Right ventricle myocardium superior (tissue), 1 donor: ENCODE data around the gene TMEM145. TPM values are rescaled to one million over a fixed set of nuclear protein-coding genes. Genes with fewer than 3 reads are reported as not detected.
"Not testable (repeated sequence)": the region's sequence is repeated elsewhere in the genome, so short reads cannot be mapped to it uniquely, and the experiment has no call there.

Experiments
- ATAC-seq: fragments of 200-7000 bp; cut with Tn5 transposase; one replicate; pipeline ENCODE4 v1.9.1; 2020; ENCODE audit warnings: mild to moderate bottlenecking; ENCODE audit not compliant: poor library complexity
- DNase-seq: peaks from one replicate; pipeline ENCODE4 v3.0.0-alpha.2; 2020
- intact Hi-C: fragments of 100-400 bp; cut with DNase I; formaldehyde crosslinking; loops from one replicate; pipeline ENCODE4 v1.11.2; 2022
- total RNA-seq: library from RNA; stranded (reverse); fragmentation: NEBNext Ultra II Directional; extraction: Animal tissue kit (Norgen Biotek cat#: 25700); gene quantifications from one replicate; pipeline ENCODE4 v1.2.1, GENCODE V29; 2021
- donor health status: DM: no; HTN: yes; CAD: no; lungs with severe emphysema.

TMEM145 gene
- total RNA-seq, 1 donor from 2014 or later, result 0.11 TPM

DNA sequence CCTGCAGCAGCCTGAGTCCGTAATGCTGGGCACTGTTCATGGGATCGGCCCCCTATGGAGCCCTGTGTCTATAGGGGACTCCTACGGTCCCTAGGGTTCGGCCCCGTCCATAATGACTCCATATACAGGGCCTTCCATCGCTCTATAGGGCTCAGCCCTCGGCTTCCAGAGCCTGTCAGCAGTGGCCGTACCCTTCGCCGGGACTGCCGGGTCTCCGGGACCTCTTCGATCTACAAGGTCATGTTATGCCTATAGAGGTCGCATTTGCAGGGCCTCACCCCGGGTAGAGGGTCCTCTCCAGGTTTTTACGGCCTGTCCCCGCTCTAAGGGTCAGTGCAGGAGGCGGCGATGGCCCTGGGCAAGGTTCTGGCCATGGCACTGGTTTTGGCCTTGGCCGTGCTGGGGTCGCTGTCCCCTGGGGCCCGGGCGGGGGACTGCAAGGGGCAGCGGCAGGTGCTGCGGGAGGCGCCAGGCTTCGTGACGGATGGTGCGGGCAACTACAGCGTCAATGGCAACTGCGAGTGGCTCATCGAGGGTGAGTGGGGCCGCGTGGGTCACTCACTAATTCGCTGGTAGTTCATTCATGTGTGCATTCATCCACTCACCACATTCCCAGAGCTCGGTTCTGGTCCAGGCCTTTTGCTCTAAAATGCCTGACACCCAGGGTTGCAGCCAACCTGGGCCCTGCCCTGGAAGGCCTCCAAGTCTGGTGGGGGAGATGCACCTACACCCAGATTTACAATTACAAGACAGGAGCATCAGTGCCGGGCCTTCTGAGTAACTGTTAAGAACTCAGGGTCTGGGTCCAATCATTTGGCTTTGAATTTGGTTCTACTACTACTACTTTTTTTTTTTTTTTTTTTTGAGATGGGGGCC, 13.0 kb downstream of the TMEM145 start:
- DNase-seq, result peak; percentile 56
- ATAC-seq, result peak; percentile 23
- intact Hi-C loops, result loop anchor here (10.0 kb wide), 1 partner anchor 191 kb away; the partner anchor contains the start of gene POU2F2

DNA sequence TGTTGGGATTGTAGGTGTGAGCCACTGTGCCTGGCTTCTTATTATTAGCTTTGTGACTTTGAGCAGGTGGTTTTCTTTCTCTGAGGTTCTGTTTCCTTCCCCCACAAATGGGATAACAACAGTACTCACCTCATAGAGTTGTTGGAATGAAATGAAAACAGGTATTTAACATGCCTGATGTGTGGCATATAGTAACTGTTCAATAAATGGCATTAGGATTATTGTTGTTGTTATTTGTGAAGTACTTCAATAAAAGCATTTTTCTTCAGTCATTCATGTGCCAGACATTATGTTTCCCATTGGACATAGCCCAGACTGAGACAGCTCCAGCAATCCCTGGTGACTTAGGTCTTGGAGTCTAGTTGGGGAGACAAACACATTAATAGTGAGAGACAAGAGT, 13.9 kb downstream of the TMEM145 start:
- ATAC-seq, result no peak
- intact Hi-C loops, result loop anchor here (10.0 kb wide), 1 partner anchor 192 kb away; the partner anchor contains the start of gene POU2F2
- DNase-seq, result no peak

GRCh38 chr19:42327381-42327780, 14.3 kb downstream of the TMEM145 start:
- no peak for ATAC-seq
- DNase-seq, result no peak
- intact Hi-C loops, result loop anchor here (10.0 kb wide), 1 partner anchor 193 kb away; the partner anchor contains the start of gene POU2F2

DNA sequence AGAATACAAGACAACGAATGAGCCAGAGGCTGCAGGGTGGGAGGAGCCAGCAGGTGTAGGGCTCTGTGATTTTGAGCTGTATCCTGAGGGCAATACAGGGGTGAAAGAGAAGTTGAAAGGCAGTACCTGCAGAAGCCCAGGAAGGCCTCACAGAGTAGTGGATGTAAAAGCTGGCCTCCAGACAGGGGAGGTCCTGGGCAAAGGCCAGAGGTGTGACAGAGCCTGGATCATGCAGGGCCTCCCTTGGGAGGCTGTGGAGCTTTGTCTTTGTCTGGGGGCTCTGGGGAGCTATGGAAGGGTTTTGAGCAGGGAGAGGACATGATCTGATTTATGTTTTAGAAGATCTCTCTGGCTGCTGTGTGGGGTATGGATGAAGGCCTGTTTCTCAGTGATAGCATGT, 15.0 kb downstream of the TMEM145 start:
- intact Hi-C loops, result loop anchor here (10.0 kb wide), 1 partner anchor 193 kb away; the partner anchor contains the start of gene POU2F2
- no peak for DNase-seq
- ATAC-seq, result no peak

- ATAC-seq (no peak), DNase-seq (no peak)
- intact Hi-C loops, result loop anchor here (10.0 kb wide), 1 partner anchor 194 kb away; the partner anchor contains the start of gene POU2F2
These were observed 15.7 kb downstream of the TMEM145 start for GRCh38 chr19:42328854-42329253.

- no peak for DNase-seq
- ATAC-seq, result no peak
- intact Hi-C loops, result no loop called here
These were observed 17.2 kb downstream of the TMEM145 start for GRCh38 chr19:42330241-42330711.

DNA sequence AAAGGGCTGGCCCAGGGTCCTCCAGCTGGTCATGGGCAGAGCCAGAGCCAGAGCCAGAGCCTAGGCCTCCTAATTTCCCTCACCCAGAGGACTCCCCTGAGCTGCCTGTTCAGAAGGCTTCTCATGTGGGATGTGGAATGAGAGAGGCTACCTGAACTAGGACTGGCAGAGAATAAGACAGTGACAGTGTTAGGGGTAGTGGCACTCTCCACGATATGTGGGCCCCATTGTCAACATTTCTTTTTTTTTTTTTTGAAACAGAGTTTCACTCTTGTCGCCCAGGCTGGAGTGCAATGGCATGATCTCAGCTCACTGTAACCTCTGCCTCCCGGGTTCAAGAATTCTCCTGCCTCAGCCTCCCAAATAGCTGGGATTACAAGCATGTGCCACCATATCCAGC, 18.2 kb downstream of the TMEM145 start:
- ATAC-seq, DNase-seq, intact Hi-C loops: not testable (repeated sequence)

- DNase-seq (no peak), ATAC-seq (peak; percentile 73)
- intact Hi-C loops, result no loop called here
These were observed 18.9 kb downstream of the TMEM145 start for GRCh38 chr19:42332059-42332458.

- intact Hi-C loops, result no loop called here
- DNase-seq, result no peak
- no peak for ATAC-seq
These were observed 19.9 kb downstream of the TMEM145 start for GRCh38 chr19:42333018-42333417.

- DNase-seq, result no peak
- ATAC-seq, result no peak
- intact Hi-C loops, result no loop called here
These were observed 21.0 kb downstream of the TMEM145 start for GRCh38 chr19:42333975-42334696.

- intact Hi-C loops, result no loop called here
- DNase-seq, result no peak
- no peak for ATAC-seq
These were observed 21.7 kb downstream of the TMEM145 start for GRCh38 chr19:42334697-42335373.

- intact Hi-C loops, result no loop called here
- ATAC-seq, result no peak
- no peak for DNase-seq
These were observed 22.3 kb downstream of the TMEM145 start for GRCh38 chr19:42335374-42335936.

DNA sequence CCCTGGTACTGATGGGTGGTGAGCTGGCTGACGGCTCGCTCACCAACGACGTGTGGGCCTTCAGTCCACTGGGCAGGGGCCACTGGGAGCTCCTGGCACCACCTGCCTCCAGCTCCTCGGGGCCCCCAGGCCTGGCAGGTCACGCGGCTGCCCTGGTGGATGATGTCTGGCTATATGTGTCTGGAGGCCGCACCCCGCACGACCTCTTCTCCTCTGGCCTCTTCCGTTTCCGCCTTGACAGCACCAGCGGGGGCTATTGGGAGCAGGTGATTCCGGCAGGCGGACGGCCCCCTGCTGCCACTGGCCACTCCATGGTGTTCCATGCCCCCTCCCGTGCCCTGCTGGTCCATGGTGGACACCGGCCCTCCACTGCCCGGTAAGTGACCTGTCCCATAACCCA, 22.9 kb downstream of the TMEM145 start:
- DNase-seq (no peak), ATAC-seq (no peak)
- intact Hi-C loops, result no loop called here

DNA sequence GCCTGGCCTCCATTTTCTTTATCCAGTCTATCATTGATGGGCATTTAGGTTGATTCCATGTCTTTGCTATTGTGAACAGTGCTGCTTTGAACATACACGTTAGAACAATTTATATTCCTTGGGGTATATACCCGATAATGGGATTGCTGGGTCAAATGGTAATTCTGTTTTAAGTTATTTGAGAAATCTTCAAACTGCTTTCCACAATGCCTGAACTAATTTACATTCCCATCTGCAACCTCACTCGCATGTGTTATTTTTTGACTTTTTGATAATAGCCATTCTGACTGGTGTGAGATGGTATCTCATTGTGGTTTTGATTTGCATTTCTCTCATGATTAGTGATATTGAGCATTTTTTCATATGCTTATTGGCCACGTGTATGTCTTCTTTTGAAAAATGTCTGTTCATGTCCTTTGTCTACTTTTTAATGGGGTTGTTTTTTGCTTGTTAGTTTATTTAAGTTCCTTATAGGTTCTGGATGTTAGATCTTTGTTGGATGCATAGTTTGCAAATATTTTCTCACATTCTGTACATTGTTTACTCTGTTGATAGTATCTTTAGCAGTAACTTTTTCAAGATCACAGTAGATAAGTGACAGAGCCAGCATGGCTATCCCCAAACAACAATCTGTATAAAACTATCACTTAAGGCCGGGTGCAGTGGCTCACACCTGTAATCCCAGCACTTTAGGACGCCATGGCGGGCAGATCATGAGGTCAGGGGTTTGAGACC, 26.2 kb downstream of the TMEM145 start:
- ATAC-seq, intact Hi-C loops, DNase-seq: not testable (repeated sequence)

DNA sequence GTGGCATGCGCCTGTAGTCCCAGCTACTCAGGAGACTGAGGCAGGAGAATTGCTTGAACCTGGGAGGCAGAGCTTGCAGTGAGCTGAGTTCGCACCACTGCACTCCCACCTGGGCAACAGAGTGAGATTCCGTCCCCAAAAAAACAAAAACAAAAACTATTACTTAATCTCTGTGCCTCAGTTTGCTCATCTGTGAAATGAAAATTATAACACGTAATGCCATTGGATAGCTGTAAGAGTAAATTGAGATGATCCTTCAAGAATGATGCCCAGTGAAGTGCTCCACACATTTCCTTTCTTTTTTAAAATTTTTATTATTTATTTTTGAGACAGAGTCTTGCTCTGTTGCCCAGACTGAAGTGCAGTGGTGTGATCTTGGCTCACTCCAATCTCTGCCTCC, 26.8 kb downstream of the TMEM145 start:
- ATAC-seq, DNase-seq, intact Hi-C loops: not testable (repeated sequence)

DNA sequence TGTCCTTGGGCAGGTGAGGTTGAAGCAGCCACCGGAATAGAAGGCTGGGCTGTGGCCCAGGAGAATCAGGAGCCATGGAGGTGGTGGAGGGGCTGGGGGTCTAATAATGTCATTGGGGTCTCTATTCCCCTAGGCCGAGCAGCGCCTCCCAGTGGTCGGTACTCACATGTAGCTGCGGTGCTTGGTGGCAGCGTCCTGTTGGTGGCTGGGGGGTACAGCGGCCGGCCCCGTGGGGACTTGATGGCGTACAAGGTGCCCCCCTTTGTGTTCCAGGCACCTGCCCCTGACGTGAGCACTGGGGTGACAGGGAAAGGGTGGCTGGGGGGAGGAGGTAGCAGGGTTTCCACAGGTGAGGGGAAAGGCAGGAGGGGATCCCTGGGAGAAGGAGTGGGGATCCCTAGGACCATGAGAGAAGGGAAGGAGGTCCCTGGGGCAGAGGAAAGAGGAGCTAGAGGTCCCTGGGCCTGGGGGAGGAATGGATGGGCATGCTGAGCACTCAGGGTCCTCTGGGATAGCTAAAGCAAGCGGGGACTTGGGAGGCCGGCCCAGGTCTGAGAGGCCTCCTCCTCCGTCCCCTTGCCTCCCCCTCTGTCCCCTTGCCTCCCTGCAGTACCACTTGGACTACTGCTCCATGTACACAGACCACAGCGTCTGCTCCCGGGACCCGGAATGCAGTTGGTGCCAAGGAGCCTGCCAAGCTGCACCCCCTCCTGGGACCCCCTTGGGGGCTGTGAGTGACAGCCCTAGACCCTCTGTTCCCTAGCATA, 30.4 kb downstream of the TMEM145 start:
- DNase-seq (no peak), ATAC-seq (no peak)
- intact Hi-C loops, result no loop called here

GRCh38 chr19:42344336-42344893, 31.3 kb downstream of the TMEM145 start:
- intact Hi-C loops, result no loop called here
- DNase-seq, result no peak
- ATAC-seq, result no peak
